ENCODE results near the gene ZNF772. TPM values are rescaled to one million over a fixed set of nuclear protein-coding genes. Genes with fewer than 3 reads are reported as not detected.
A peak's percentile ranks its signal among the peaks of the same experiment; 100 is the strongest.
"Not testable (repeated sequence)": the region's sequence is repeated elsewhere in the genome, so short reads cannot be mapped to it uniquely, and the experiment has no call there.

The ZNF772 gene
- 1 to 10 TPM; 1.7 to 4.8 (median 2.6) TPM for total RNA-seq
- long read RNA-seq, result 0 reads

- intact Hi-C loops (cut with DNase I), result no loop called here
- Histone ChIP-seq H3K4me3 (peak within 1 kb of the TSS; percentile 58 to 73 (median 67)), H3K27ac (peak within 1 kb of the TSS in 2 of 3 donors; percentile 54 to 56), H3K9me3 (peaks cover 0 to 46% (median 22%) of the 10 kb centered on the region in 4 donors), H3K36me3 (peaks cover 0 to 13% (median 6%) of the 10 kb centered on the region in 4 donors), H3K4me1 (peaks cover 0 to 7% (median 0%) of the 10 kb centered on the region in 4 donors), H3K27me3 (no peaks in the 10 kb centered on the region)
- DNase-seq, result peak; percentile 81 to 94 (median 92)
- ATAC-seq, result peak; percentile 99 to 100 (median 100)
- peak; percentile 37 to 56 (median 46) for TF ChIP-seq CTCF (IDR thresholded peaks at IDR 0.05)
- no peak for TF ChIP-seq POLR2A (IDR thresholded peaks at IDR 0.05)
- 10% methylated on average over 29 of the region's 38 CpGs for WGBS (ENCODE audit: insufficient coverage, low coverage, low lambda C conversion rate, missing lambda C conversion rate)
Observed at GRCh38 chr19:57477191-57478008, at the start of gene ZNF772. ZNF772 (minus strand) TSS chr19:57477566; CDS start chr19:57477309, 257 bp downstream.

- H3K27ac ChIP-seq; intact Hi-C loops (cut with DNase I); H3K36me3 ChIP-seq; ATAC-seq; DNase-seq; H3K4me1 ChIP-seq; H3K27me3 ChIP-seq; H3K4me3 ChIP-seq: not testable (repeated sequence)
- peaks cover 0 to 12% (median 2%) of the 10 kb centered on the region in 4 donors for H3K9me3 ChIP-seq
- 90% methylated on average over 4 of the region's 4 CpGs for WGBS (ENCODE audit: insufficient coverage, low coverage, low lambda C conversion rate, missing lambda C conversion rate)
Observed at GRCh38 chr19:57518021-57518420, 40.7 kb upstream of the ZNF772 start.

- ATAC-seq (no peak), DNase-seq (no peak)
- TF ChIP-seq POLR2A (IDR thresholded peaks at IDR 0.05) (no peak), CTCF (IDR thresholded peaks at IDR 0.05) (no peak)
- Histone ChIP-seq H3K4me1 (no peaks in the 10 kb centered on the region), H3K27me3 (no peaks in the 10 kb centered on the region), H3K9me3 (peaks cover 0 to 20% (median 5%) of the 10 kb centered on the region in 4 donors), H3K27ac (no peak overlapping the region), H3K4me3 (no peak overlapping the region), H3K36me3 (peaks cover 0 to 3% (median 0%) of the 10 kb centered on the region in 4 donors)
- WGBS (ENCODE audit: insufficient coverage, low coverage, low lambda C conversion rate, missing lambda C conversion rate), result 78% methylated on average over 3 of the region's 5 CpGs
- intact Hi-C loops (cut with DNase I), result no loop called here
Observed at GRCh38 chr19:57515255-57515654, 37.9 kb upstream of the ZNF772 start.

- 94% methylated on average over 6 of the region's 6 CpGs for WGBS (ENCODE audit: insufficient coverage, low coverage, low lambda C conversion rate, missing lambda C conversion rate)
- H3K36me3 ChIP-seq, result peaks cover 0 to 3% (median 0%) of the 10 kb centered on the region in 4 donors
- TF ChIP-seq POLR2A (IDR thresholded peaks at IDR 0.05), result no peak
- TF ChIP-seq CTCF (IDR thresholded peaks at IDR 0.05), result no peak
- H3K9me3 ChIP-seq, result peaks cover 0 to 20% (median 5%) of the 10 kb centered on the region in 4 donors
- H3K27me3 ChIP-seq, result no peaks in the 10 kb centered on the region
- DNase-seq (no peak), ATAC-seq (no peak)
- H3K4me3 ChIP-seq, result no peak overlapping the region
- no peaks in the 10 kb centered on the region for H3K4me1 ChIP-seq
- intact Hi-C loops (cut with DNase I), result no loop called here
- no peak overlapping the region for H3K27ac ChIP-seq
Observed at GRCh38 chr19:57512845-57513244, 35.5 kb upstream of the ZNF772 start.

GRCh38 chr19:57511484-57511883, 34.1 kb upstream of the ZNF772 start:
- Histone ChIP-seq H3K27me3 (no peaks in the 10 kb centered on the region), H3K4me1 (no peaks in the 10 kb centered on the region), H3K9me3 (peaks cover 0 to 15% (median 8%) of the 10 kb centered on the region in 4 donors), H3K36me3 (peaks cover 0 to 12% (median 9%) of the 10 kb centered on the region in 4 donors), H3K27ac (no peak overlapping the region), H3K4me3 (no peak overlapping the region)
- intact Hi-C loops (cut with DNase I), result no loop called here
- DNase-seq (no peak), ATAC-seq (no peak)
- TF ChIP-seq CTCF (IDR thresholded peaks at IDR 0.05), result no peak
- TF ChIP-seq POLR2A (IDR thresholded peaks at IDR 0.05), result no peak

Data from right lobe of liver (tissue), 6 donors.